ENCODE results near the gene LRRC14B.

GRCh38 chr5:167982-168660, 23.2 kb upstream of the LRRC14B start:
- no peak for TF ChIP-seq CTCF (CRISPR knock-in tag; IDR thresholded peaks at IDR 0.05)
- no peak for TF ChIP-seq GATAD2A (CRISPR knock-in tag; IDR thresholded peaks at IDR 0.05)
- no peak for TF ChIP-seq SETDB1 (CRISPR knock-in tag; IDR thresholded peaks at IDR 0.05; ENCODE audit: borderline replicate concordance)
- TF ChIP-seq ZNF709 (CRISPR knock-in tag; IDR thresholded peaks at IDR 0.05) = no peak
- TF ChIP-seq ZNF660 (CRISPR knock-in tag; IDR thresholded peaks at IDR 0.05; ENCODE audit: borderline replicate concordance, low read depth) = no peak
- TF ChIP-seq ZFP37 (CRISPR knock-in tag; IDR thresholded peaks at IDR 0.05; ENCODE audit: borderline replicate concordance) = no peak
- no peak for TF ChIP-seq POLR2AphosphoS5 (IDR thresholded peaks at IDR 0.05; ENCODE audit: low read depth, low read length)
- no peak for TF ChIP-seq HDAC2 (CRISPR knock-in tag; IDR thresholded peaks at IDR 0.05)
- TF ChIP-seq NFYB (CRISPR knock-in tag; IDR thresholded peaks at IDR 0.05) = no peak
- no peak for TF ChIP-seq ZNF44 (CRISPR knock-in tag; IDR thresholded peaks at IDR 0.05)
- no peak for TF ChIP-seq ZNF20 (CRISPR knock-in tag; IDR thresholded peaks at IDR 0.05)
- no peak for TF ChIP-seq ATF6 (CRISPR knock-in tag; conservative IDR thresholded peaks at IDR 0.05)
